ENCODE measurements around the gene STK35. TPM values are rescaled to one million over a fixed set of nuclear protein-coding genes. Genes with fewer than 3 reads are reported as not detected.
A peak's percentile ranks its signal among the peaks of the same experiment; 100 is the strongest.
"Not testable (repeated sequence)": the region's sequence is repeated elsewhere in the genome, so short reads cannot be mapped to it uniquely, and the experiment has no call there.

Gene STK35
- total and polyA plus RNA-seq, 9 donors = 5.8 to 11.1 (median 8.3) TPM

- H3K4me1 ChIP-seq (ENCODE audit: control insufficient read depth, insufficient read depth, low read length) = no peaks in the 10 kb centered on the region
- DNase-seq = peak; percentile 53
- 35% methylated on average over 11 of the region's 17 CpGs for WGBS (ENCODE audit: insufficient coverage)
- H3K36me3 ChIP-seq (ENCODE audit: control insufficient read depth, insufficient read depth, low read length) = no peaks in the 10 kb centered on the region
- no peaks in the 10 kb centered on the region for H3K9me3 ChIP-seq (replicated peaks; ENCODE audit: control insufficient read depth, low read depth, low read length)
- no peak overlapping the region for H3K27ac ChIP-seq (ENCODE audit: low read length)
- H3K4me3 ChIP-seq (ENCODE audit: low read length) = no peak overlapping the region
- peaks cover 8% of the 10 kb centered on the region for H3K27me3 ChIP-seq (ENCODE audit: control insufficient read depth, insufficient read depth, low read length)
These were observed 76.9 kb downstream of the STK35 start for GRCh38 chr20:2178318-2179232.

GRCh38 chr20:2179233-2179580 is 77.6 kb downstream of the STK35 start:
- H3K4me1 ChIP-seq (ENCODE audit: control insufficient read depth, insufficient read depth, low read length) = no peaks in the 10 kb centered on the region
- WGBS (ENCODE audit: insufficient coverage) = 80% methylated on average over 11 of the region's 11 CpGs
- H3K9me3 ChIP-seq (replicated peaks; ENCODE audit: control insufficient read depth, low read depth, low read length) = no peaks in the 10 kb centered on the region
- no peaks in the 10 kb centered on the region for H3K36me3 ChIP-seq (ENCODE audit: control insufficient read depth, insufficient read depth, low read length)
- H3K27me3 ChIP-seq (ENCODE audit: control insufficient read depth, insufficient read depth, low read length) = peaks cover 5% of the 10 kb centered on the region
- H3K4me3 ChIP-seq (ENCODE audit: low read length) = no peak overlapping the region
- H3K27ac ChIP-seq (ENCODE audit: low read length) = no peak overlapping the region
- DNase-seq = no peak

- Histone ChIP-seq H3K27me3 (ENCODE audit: control insufficient read depth, insufficient read depth, low read length) (peaks cover 2% of the 10 kb centered on the region), H3K27ac (ENCODE audit: low read length) (no peak overlapping the region), H3K9me3 (replicated peaks; ENCODE audit: control insufficient read depth, low read depth, low read length) (no peaks in the 10 kb centered on the region), H3K36me3 (ENCODE audit: control insufficient read depth, insufficient read depth, low read length) (no peaks in the 10 kb centered on the region), H3K4me3 (ENCODE audit: low read length) (no peak overlapping the region), H3K4me1 (ENCODE audit: control insufficient read depth, insufficient read depth, low read length) (no peaks in the 10 kb centered on the region)
- WGBS (ENCODE audit: insufficient coverage) = 70% methylated on average over 2 of the region's 2 CpGs
- DNase-seq = no peak
These were observed 78.3 kb downstream of the STK35 start for GRCh38 chr20:2179949-2180348.

GRCh38 chr20:2183381-2183780 is 81.8 kb downstream of the STK35 start:
- WGBS (ENCODE audit: insufficient coverage) = no CpG with 5 or more reads among the region's 3 CpGs
- DNase-seq = no peak

GRCh38 chr20:2184933-2185332 is 83.3 kb downstream of the STK35 start:
- H3K4me3 ChIP-seq (ENCODE audit: low read length); DNase-seq; H3K27me3 ChIP-seq (ENCODE audit: control insufficient read depth, insufficient read depth, low read length); H3K9me3 ChIP-seq (replicated peaks; ENCODE audit: control insufficient read depth, low read depth, low read length); H3K27ac ChIP-seq (ENCODE audit: low read length); H3K4me1 ChIP-seq (ENCODE audit: control insufficient read depth, insufficient read depth, low read length); H3K36me3 ChIP-seq (ENCODE audit: control insufficient read depth, insufficient read depth, low read length): not testable (repeated sequence)
- WGBS (ENCODE audit: insufficient coverage) = no CpG with 5 or more reads among the region's 7 CpGs

More at GRCh38 chr20:2183381-2183780, 81.8 kb downstream of the STK35 start:
- Histone ChIP-seq H3K27me3 (ENCODE audit: control insufficient read depth, insufficient read depth, low read length) (peaks cover 2% of the 10 kb centered on the region), H3K4me1 (ENCODE audit: control insufficient read depth, insufficient read depth, low read length) (no peaks in the 10 kb centered on the region), H3K36me3 (ENCODE audit: control insufficient read depth, insufficient read depth, low read length) (no peaks in the 10 kb centered on the region), H3K4me3 (ENCODE audit: low read length) (no peak overlapping the region), H3K9me3 (replicated peaks; ENCODE audit: control insufficient read depth, low read depth, low read length) (no peaks in the 10 kb centered on the region), H3K27ac (ENCODE audit: low read length) (no peak overlapping the region)

GRCh38 chr20:2195614-2196013 is 94.0 kb downstream of the STK35 start:
- H3K4me1 ChIP-seq (ENCODE audit: control insufficient read depth, insufficient read depth, low read length) = no peaks in the 10 kb centered on the region
- no peaks in the 10 kb centered on the region for H3K9me3 ChIP-seq (replicated peaks; ENCODE audit: control insufficient read depth, low read depth, low read length)
- no peak overlapping the region for H3K27ac ChIP-seq (ENCODE audit: low read length)
- no peak overlapping the region for H3K4me3 ChIP-seq (ENCODE audit: low read length)
- WGBS (ENCODE audit: insufficient coverage) = 71% methylated on average over 1 of the region's 5 CpGs
- no peaks in the 10 kb centered on the region for H3K36me3 ChIP-seq (ENCODE audit: control insufficient read depth, insufficient read depth, low read length)
- no peak for DNase-seq
- peaks cover 8% of the 10 kb centered on the region for H3K27me3 ChIP-seq (ENCODE audit: control insufficient read depth, insufficient read depth, low read length)

- Histone ChIP-seq H3K36me3 (ENCODE audit: control insufficient read depth, insufficient read depth, low read length) (no peaks in the 10 kb centered on the region), H3K9me3 (replicated peaks; ENCODE audit: control insufficient read depth, low read depth, low read length) (no peaks in the 10 kb centered on the region), H3K4me3 (ENCODE audit: low read length) (no peak overlapping the region), H3K27ac (ENCODE audit: low read length) (no peak overlapping the region), H3K27me3 (ENCODE audit: control insufficient read depth, insufficient read depth, low read length) (peaks cover 10% of the 10 kb centered on the region), H3K4me1 (ENCODE audit: control insufficient read depth, insufficient read depth, low read length) (no peaks in the 10 kb centered on the region)
- DNase-seq = no peak
- WGBS (ENCODE audit: insufficient coverage) = 69% methylated on average over 6 of the region's 7 CpGs
These were observed 95.5 kb downstream of the STK35 start for GRCh38 chr20:2197166-2197565.

Other genes starting within 250 kb of the STK35 start
- gene SIRPA, start 206.4 kb upstream of the STK35 start, total RNA-seq = 13.3 TPM
- 10 to 100 TPM; 20.5 to 28.4 (median 25.0) TPM for gene SIRPA, start 206.4 kb upstream of the STK35 start, polyA plus RNA-seq (ENCODE audit: insufficient read depth in 1 of 8, insufficient read length in 8 of 8, low replicate concordance in 1 of 8)
- not detected for gene PDYN, start 107.8 kb upstream of the STK35 start, total RNA-seq
- not detected for gene PDYN, start 107.8 kb upstream of the STK35 start, polyA plus RNA-seq (ENCODE audit: insufficient read depth in 1 of 8, insufficient read length in 8 of 8, low replicate concordance in 1 of 8)
- 0.49 TPM for gene TGM3, start 194.2 kb downstream of the STK35 start, total RNA-seq
- gene TGM3, start 194.2 kb downstream of the STK35 start, polyA plus RNA-seq (ENCODE audit: insufficient read depth in 1 of 8, insufficient read length in 8 of 8, low replicate concordance in 1 of 8) = under 1 TPM; 0.13 to 0.91 (median 0.35) TPM

Measured in muscle of leg (tissue), 11 donors.